B cell (primary cell): ENCODE results near the gene WFDC9. TPM values are rescaled to one million over a fixed set of nuclear protein-coding genes. Genes with fewer than 3 reads are reported as not detected.

Experiments
- ATAC-seq: fragments of 200-7000 bp; cut with Tn5 transposase; one replicate; pipeline ENCODE4 v1.10.0; 2021; ENCODE audit warnings: low read depth, mild to moderate bottlenecking, moderate number of reproducible peaks, moderate library complexity
- CTCF ChIA-PET: fragments of 350-600 bp; sonication (Branson Sonifier 250); formaldehyde crosslinking; loops from one replicate; lab custom pipeline; 2021; ENCODE audit warnings: antibody characterized with exemption, inconsistent platforms; lab: Charles Lee
- POLR2A ChIA-PET: fragments of 350-600 bp; sonication (Branson Sonifier 250); formaldehyde crosslinking; loops from one replicate; lab custom pipeline; 2021; ENCODE audit warnings: antibody characterized with exemption; lab: Charles Lee
- DNase-seq: peaks from one replicate; pipeline ENCODE4 v3.0.0; 2013
- H2AFZ ChIP-seq: 2 replicates; pipeline ENCODE4 v1.6.1; 2012; ENCODE audit warnings: mild to moderate bottlenecking, low read depth, low read length; ENCODE audit not compliant: insufficient read depth, poor library complexity, severe bottlenecking
- H3K27ac ChIP-seq, 2 donors: 1 replicate in 1 of 2; 2 replicates in 1 of 2; pipeline ENCODE4 v1.5.1; 2012 to 2013; ENCODE audit warnings: low read length in 2 of 2, mild to moderate bottlenecking in 2 of 2, moderate library complexity in 1 of 2
- H3K27me3 ChIP-seq, 4 experiments: fragments of 200-600 bp in 1 of 4; sonication (generic) in 1 of 4; replicated peaks in 1 of 4; 1 replicate in 2 of 4; 2 replicates in 2 of 4; pipeline versions ENCODE4 v1.6.1 to v1.7.0; 2013 to 2016; ENCODE audit warnings: low read length in 3 of 4, mild to moderate bottlenecking in 2 of 4, mixed read lengths in 1 of 4, moderate library complexity in 1 of 4; ENCODE audit not compliant: insufficient read depth in 4 of 4, control insufficient read depth in 3 of 4; ENCODE audit errors: control extremely low read depth in 1 of 4
- H3K36me3 ChIP-seq, 2 experiments: replicated peaks in 1 of 2; 1 replicate in 1 of 2; 2 replicates in 1 of 2; pipeline versions ENCODE4 v1.6.1 to v1.7.1; 2013; ENCODE audit warnings: low read length in 1 of 2; ENCODE audit not compliant: insufficient read depth in 2 of 2, control insufficient read depth in 1 of 2; ENCODE audit errors: control extremely low read depth in 1 of 2, extremely low read depth in 1 of 2
- H3K4me1 ChIP-seq, 2 donors: fragments of 200-600 bp in 1 of 2; sonication (generic) in 1 of 2; 1 replicate in 1 of 2; 2 replicates in 1 of 2; pipeline versions ENCODE4 v1.5.1 to v1.6.1; 2013 to 2017; ENCODE audit warnings: low read length in 2 of 2; ENCODE audit not compliant: control insufficient read depth in 2 of 2, insufficient read depth in 2 of 2
- H3K4me2 ChIP-seq: replicated peaks from 2 replicates; pipeline ENCODE3; 2012; ENCODE audit warnings: mild to moderate bottlenecking, low read depth, low read length; ENCODE audit not compliant: poor library complexity, severe bottlenecking
- H3K4me3 ChIP-seq, 5 experiments: fragments of 200-600 bp in 1 of 5; sonication (generic) in 1 of 5; 1 replicate in 3 of 5; 2 replicates in 2 of 5; pipeline versions ENCODE4 v1.5.1 to v1.7.0; 2011 to 2016; ENCODE audit warnings: low read length in 4 of 5, mild to moderate bottlenecking in 4 of 5, low read depth in 2 of 5, control low read depth in 1 of 5, moderate library complexity in 1 of 5; ENCODE audit not compliant: insufficient read depth in 1 of 5; ENCODE audit errors: control extremely low read depth in 1 of 5, extremely low read depth in 1 of 5
- H3K79me2 ChIP-seq: fragments of 200-600 bp; sonication (generic); one replicate; pipeline ENCODE4 v1.6.0; 2016; ENCODE audit warnings: low read length; ENCODE audit not compliant: control insufficient read depth, insufficient read depth
- H3K9ac ChIP-seq: fragments of 200-600 bp; sonication (generic); 2 replicates; pipeline ENCODE4 v1.6.1; 2017; ENCODE audit warnings: mild to moderate bottlenecking, low read length, moderate library complexity
- H3K9me3 ChIP-seq, 3 donors: one replicate each; pipeline versions ENCODE4 v1.6.1 to v1.7.1; 2013; ENCODE audit warnings: low read length in 2 of 3; ENCODE audit not compliant: control insufficient read depth in 2 of 3, insufficient read depth in 1 of 3; ENCODE audit errors: control extremely low read depth in 1 of 3
- H4K20me1 ChIP-seq: 2 replicates; pipeline ENCODE4 v1.6.0; 2012; ENCODE audit warnings: mild to moderate bottlenecking, low read length; ENCODE audit not compliant: insufficient read depth, control insufficient read depth, poor library complexity, severe bottlenecking
- H3K27ac Mint-ChIP-seq: one replicate; pipeline ENCODE4 v1.8.0; 2021; ENCODE audit warnings: mixed read lengths
- H3K27me3 Mint-ChIP-seq: one replicate; pipeline ENCODE4 v1.8.0; 2021; ENCODE audit warnings: mixed read lengths
- H3K4me1 Mint-ChIP-seq: one replicate; pipeline ENCODE4 v1.8.0; 2021; ENCODE audit warnings: mixed read lengths
- H3K4me3 Mint-ChIP-seq: one replicate; pipeline ENCODE4 v1.8.0; 2021; ENCODE audit warnings: mixed read lengths
- H3K9me3 Mint-ChIP-seq: one replicate; pipeline ENCODE4 v1.8.0; 2022; ENCODE audit warnings: mixed read lengths; ENCODE audit not compliant: insufficient read depth
- CTCF ChIP-seq: fragments of 200-600 bp; IDR thresholded peaks from one replicate; pipeline ENCODE4 v1.8.0; 2022; ENCODE audit warnings: antibody characterized with exemption, mild to moderate bottlenecking
- EZH2 ChIP-seq: IDR thresholded peaks from 2 replicates; pipeline ENCODE4 v1.6.1; 2012; ENCODE audit warnings: borderline replicate concordance, low read depth, mild to moderate bottlenecking, moderate library complexity, low read length; ENCODE audit not compliant: insufficient read depth, poor library complexity, severe bottlenecking
- WGBS: methylation state at CpG from one replicate; pipeline ENCODE4 v1.1.5; 2013; ENCODE audit warnings: missing lambda C conversion rate; ENCODE audit not compliant: insufficient coverage; 5-methylcytosine and 5-hydroxymethylcytosine counted together
- intact Hi-C: fragments of 100-400 bp; cut with micrococcal nuclease; formaldehyde crosslinking; loops from one replicate; pipeline ENCODE4 v1.10.0; 2022
- polyA minus RNA-seq: library from RNA; depleted of rRNA, polyadenylated mRNA; stranded (reverse); fragments of >200 nt; gene quantifications from 2 replicates; pipeline ENCODE4 v1.2.3, GENCODE V29; 2012
- polyA plus RNA-seq: library from polyadenylated mRNA; depleted of rRNA; stranded (reverse); fragments of >200 nt; gene quantifications from 2 replicates; pipeline ENCODE4 v1.2.3, GENCODE V29; 2012
- total RNA-seq, 2 donors: library from RNA; stranded (reverse); fragments of 120-200 nt in 1 of 2; gene quantifications; 1 replicate in 1 of 2; 2 replicates in 1 of 2; pipeline versions ENCODE4 v1.2.3 to v1.2.4, GENCODE V29; 2013 to 2022

Gene WFDC9
- not detected in 2 replicates for total RNA-seq
- total RNA-seq (2013) = not detected
- polyA plus RNA-seq = not detected in 2 replicates
- polyA minus RNA-seq = not detected in 2 replicates

GRCh38 chr20:45631184-45631583 is at the start of gene WFDC9:
Gene WFDC9, minus strand, starts transcription at chr20:45631284. Its CDS starts 21,103 bp downstream, at chr20:45610181.
- ChIA-PET CTCF (no interaction called here), POLR2A (no interaction called here)
- Mint-ChIP-seq H3K9me3 (no peaks in the 10 kb centered on the region), H3K4me1 (peaks cover 4% of the 10 kb centered on the region), H3K4me3 (no peak within 1 kb of the TSS), H3K27ac (no peak within 1 kb of the TSS), H3K27me3 (peaks cover 29% of the 10 kb centered on the region)
- Histone ChIP-seq H3K36me3 (no peaks in the 10 kb centered on the region), H4K20me1 (no peaks in the 10 kb centered on the region), H3K4me3 (no peak within 1 kb of the TSS), H3K4me2 (no peak within 1 kb of the TSS), H3K9me3 (no peaks in the 10 kb centered on the region), H3K9ac (no peak within 1 kb of the TSS), H3K27me3 (peaks cover 0 to 4% (median 0%) of the 10 kb centered on the region in 4 experiments), H3K27ac (no peak within 1 kb of the TSS), H2AFZ (no peak within 1 kb of the TSS), H3K4me1 (peaks cover 4 to 5% of the 10 kb centered on the region in 2 donors), H3K79me2 (no peaks in the 10 kb centered on the region)
- no peak for TF ChIP-seq CTCF
- TF ChIP-seq EZH2 = no peak
- no peak for ATAC-seq
- intact Hi-C loops = no loop called here
- WGBS = 87% methylated on average over 2 of the region's 4 CpGs
- DNase-seq = no peak

GRCh38 chr20:45679650-45680049 is 48.6 kb upstream of the WFDC9 start:
- H3K9me3 ChIP-seq = peaks cover 0 to 26% (median 23%) of the 10 kb centered on the region in 3 donors
- no peak for ATAC-seq
- no peak overlapping the region for H3K4me3 Mint-ChIP-seq
- H3K79me2 ChIP-seq = no peaks in the 10 kb centered on the region
- no peak overlapping the region for H2AFZ ChIP-seq
- H3K9ac ChIP-seq = no peak overlapping the region
- H3K27me3 ChIP-seq = peaks cover 0 to 4% (median 1%) of the 10 kb centered on the region in 4 experiments
- H3K4me1 Mint-ChIP-seq = no peaks in the 10 kb centered on the region
- H3K4me1 ChIP-seq = no peaks in the 10 kb centered on the region
- H3K36me3 ChIP-seq = no peaks in the 10 kb centered on the region
- no peak for DNase-seq
- no peak overlapping the region for H3K4me2 ChIP-seq
- no peak overlapping the region for H3K27ac Mint-ChIP-seq
- peaks cover 14% of the 10 kb centered on the region for H3K9me3 Mint-ChIP-seq
- no peaks in the 10 kb centered on the region for H4K20me1 ChIP-seq
- intact Hi-C loops = no loop called here
- no peak overlapping the region for H3K4me3 ChIP-seq
- H3K27me3 Mint-ChIP-seq = peaks cover 38% of the 10 kb centered on the region
- ChIA-PET CTCF (interaction anchor here (0.8 kb wide), 1 partner anchor 21 kb away, joined by 3 read pairs; no protein-coding TSS in a partner anchor), POLR2A (no interaction called here)
- no peak for TF ChIP-seq EZH2
- no peak for TF ChIP-seq CTCF
- no peak overlapping the region for H3K27ac ChIP-seq
